Osteoblast (primary cell): Measurements from ENCODE around the gene SCN7A. TPM values are rescaled to one million over a fixed set of nuclear protein-coding genes. Genes with fewer than 3 reads are reported as not detected.

Source experiments
- DNase-seq: peaks from one replicate; pipeline ENCODE4 v3.0.0; 2011; ENCODE audit warnings: low spot score, mixed read lengths; ENCODE audit not compliant: insufficient read length; ENCODE audit errors: missing footprints
- H2AFZ ChIP-seq: 2 replicates; pipeline ENCODE4 v1.6.0; 2011; ENCODE audit warnings: mild to moderate bottlenecking, low read length
- H3K27ac ChIP-seq: 2 replicates; pipeline ENCODE4 v1.5.1; 2011; ENCODE audit warnings: mild to moderate bottlenecking, low read depth, low read length, moderate library complexity
- H3K27me3 ChIP-seq: 2 replicates; pipeline ENCODE4 v1.6.0; 2012; ENCODE audit warnings: mild to moderate bottlenecking, control low read depth, inconsistent platforms, low read length, moderate library complexity; ENCODE audit not compliant: insufficient read depth
- H3K36me3 ChIP-seq: 2 replicates; pipeline ENCODE4 v1.5.1; 2011; ENCODE audit warnings: mild to moderate bottlenecking, low read length, control low read depth, moderate library complexity; ENCODE audit not compliant: insufficient read depth
- H3K4me1 ChIP-seq: 2 replicates; pipeline ENCODE4 v1.5.1; 2011; ENCODE audit warnings: mild to moderate bottlenecking, low read length, control low read depth, moderate library complexity; ENCODE audit not compliant: insufficient read depth
- H3K4me2 ChIP-seq: 2 replicates; pipeline ENCODE4 v1.6.0; 2011; ENCODE audit warnings: mild to moderate bottlenecking, low read length; ENCODE audit not compliant: insufficient read depth
- H3K4me3 ChIP-seq: fragments of 200-600 bp; sonication (generic); 3 replicates; pipeline ENCODE4 v1.5.1; 2012; ENCODE audit warnings: mild to moderate bottlenecking, low read length, inconsistent platforms; ENCODE audit not compliant: insufficient read depth
- H3K79me2 ChIP-seq: 2 replicates; pipeline ENCODE4 v1.6.0; 2012; ENCODE audit warnings: mild to moderate bottlenecking, low read length, control low read depth, inconsistent platforms; ENCODE audit not compliant: insufficient read depth
- H3K9me3 ChIP-seq: 2 replicates; pipeline ENCODE4 v1.5.1; 2011; ENCODE audit warnings: low read depth, low read length, control low read depth
- H4K20me1 ChIP-seq: 2 replicates; pipeline ENCODE4 v1.6.0; 2012; ENCODE audit warnings: mild to moderate bottlenecking, low read length, control low read depth; ENCODE audit not compliant: insufficient read depth
- total RNA-seq: library from RNA; depleted of rRNA; stranded (reverse); fragments of >200 nt; gene quantifications from 2 replicates; pipeline ENCODE4 v1.2.3, GENCODE V29; 2012
- TF ChIP-seq, protein P1 (sequence below): IDR thresholded peaks from 2 replicates; pipeline ENCODE4 v1.5.1; 2011; ENCODE audit warnings: mild to moderate bottlenecking, low read depth, low read length, moderate library complexity; ENCODE audit errors: extremely low read depth

SCN7A gene
- total RNA-seq, 1 donor: not detected

DNA sequence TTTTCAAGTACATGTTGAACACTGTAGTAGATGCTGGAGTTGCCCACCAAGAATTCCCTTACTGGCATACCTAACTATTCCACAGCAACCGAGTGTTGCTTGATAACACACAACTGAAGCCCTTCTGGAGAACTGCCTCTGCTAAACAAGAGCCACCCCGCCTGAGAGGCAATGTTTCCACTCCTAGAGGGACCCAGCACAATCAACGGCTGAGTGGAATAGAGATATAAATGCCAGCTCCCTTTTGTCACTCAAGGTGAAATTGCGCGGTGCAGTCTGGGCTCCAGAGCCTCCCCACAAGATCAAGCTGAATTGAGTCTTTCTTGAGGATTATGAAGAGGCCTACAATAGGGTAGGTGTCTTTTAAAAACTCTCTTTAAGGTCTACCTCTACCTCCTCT, 69.2 kb downstream of the SCN7A start:
- Histone ChIP-seq H3K36me3 (no peaks in the 10 kb centered on the region), H2AFZ (no peak overlapping the region), H3K27me3 (no peaks in the 10 kb centered on the region), H3K4me3 (no peak overlapping the region), H3K4me1 (no peaks in the 10 kb centered on the region), H3K79me2 (no peaks in the 10 kb centered on the region), H3K9me3 (no peaks in the 10 kb centered on the region), H4K20me1 (no peaks in the 10 kb centered on the region), H3K27ac (no peak overlapping the region), H3K4me2 (no peak overlapping the region)
- no peak for DNase-seq
- TF ChIP-seq, protein P1, sequence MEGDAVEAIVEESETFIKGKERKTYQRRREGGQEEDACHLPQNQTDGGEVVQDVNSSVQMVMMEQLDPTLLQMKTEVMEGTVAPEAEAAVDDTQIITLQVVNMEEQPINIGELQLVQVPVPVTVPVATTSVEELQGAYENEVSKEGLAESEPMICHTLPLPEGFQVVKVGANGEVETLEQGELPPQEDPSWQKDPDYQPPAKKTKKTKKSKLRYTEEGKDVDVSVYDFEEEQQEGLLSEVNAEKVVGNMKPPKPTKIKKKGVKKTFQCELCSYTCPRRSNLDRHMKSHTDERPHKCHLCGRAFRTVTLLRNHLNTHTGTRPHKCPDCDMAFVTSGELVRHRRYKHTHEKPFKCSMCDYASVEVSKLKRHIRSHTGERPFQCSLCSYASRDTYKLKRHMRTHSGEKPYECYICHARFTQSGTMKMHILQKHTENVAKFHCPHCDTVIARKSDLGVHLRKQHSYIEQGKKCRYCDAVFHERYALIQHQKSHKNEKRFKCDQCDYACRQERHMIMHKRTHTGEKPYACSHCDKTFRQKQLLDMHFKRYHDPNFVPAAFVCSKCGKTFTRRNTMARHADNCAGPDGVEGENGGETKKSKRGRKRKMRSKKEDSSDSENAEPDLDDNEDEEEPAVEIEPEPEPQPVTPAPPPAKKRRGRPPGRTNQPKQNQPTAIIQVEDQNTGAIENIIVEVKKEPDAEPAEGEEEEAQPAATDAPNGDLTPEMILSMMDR: no peak

- Histone ChIP-seq H3K9me3 (no peaks in the 10 kb centered on the region), H3K27me3 (no peaks in the 10 kb centered on the region), H3K4me1 (no peaks in the 10 kb centered on the region), H2AFZ (no peak overlapping the region), H3K79me2 (no peaks in the 10 kb centered on the region), H3K4me3 (no peak overlapping the region), H4K20me1 (no peaks in the 10 kb centered on the region), H3K4me2 (no peak overlapping the region), H3K36me3 (no peaks in the 10 kb centered on the region), H3K27ac (no peak overlapping the region)
- DNase-seq: peak; percentile 27
- TF ChIP-seq, protein P1: peak; percentile 63
Measured at GRCh38 chr2:166419616-166419934, 74.5 kb downstream of the SCN7A start.

- no peaks in the 10 kb centered on the region for H4K20me1 ChIP-seq
- H3K9me3 ChIP-seq: no peaks in the 10 kb centered on the region
- H3K27me3 ChIP-seq: no peaks in the 10 kb centered on the region
- no peak overlapping the region for H3K4me3 ChIP-seq
- H3K27ac ChIP-seq: no peak overlapping the region
- no peak for DNase-seq
- H3K36me3 ChIP-seq: no peaks in the 10 kb centered on the region
- H3K79me2 ChIP-seq: no peaks in the 10 kb centered on the region
- H3K4me2 ChIP-seq: no peak overlapping the region
- H3K4me1 ChIP-seq: no peaks in the 10 kb centered on the region
- TF ChIP-seq, protein P1: no peak
- H2AFZ ChIP-seq: no peak overlapping the region
Measured at GRCh38 chr2:166418853-166419615, 75.0 kb downstream of the SCN7A start.

DNA sequence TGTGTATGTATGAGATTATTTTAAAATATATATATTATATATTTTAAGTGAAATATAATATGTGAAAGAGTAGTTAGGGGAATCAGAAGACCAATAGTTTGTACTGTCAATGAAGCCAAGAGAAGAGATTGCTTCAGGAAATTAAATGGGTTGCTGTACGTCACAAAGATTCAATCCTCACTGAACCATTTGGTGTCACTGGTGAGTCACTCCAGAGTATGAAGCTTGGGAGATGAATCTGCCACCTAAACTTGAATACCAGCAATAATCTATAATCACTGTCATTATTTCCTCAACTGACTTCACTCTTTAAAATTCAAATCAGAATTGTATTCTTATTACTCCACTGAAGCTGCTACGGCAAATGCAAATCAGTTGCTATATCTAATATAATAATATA, 76.4 kb downstream of the SCN7A start:
- Histone ChIP-seq H3K4me2 (no peak overlapping the region), H4K20me1 (no peaks in the 10 kb centered on the region), H3K27me3 (no peaks in the 10 kb centered on the region), H3K27ac (no peak overlapping the region), H2AFZ (no peak overlapping the region), H3K79me2 (no peaks in the 10 kb centered on the region), H3K9me3 (no peaks in the 10 kb centered on the region), H3K36me3 (no peaks in the 10 kb centered on the region), H3K4me3 (no peak overlapping the region), H3K4me1 (no peaks in the 10 kb centered on the region)
- peak; percentile 11 for DNase-seq
- TF ChIP-seq, protein P1: no peak
